Peyer's patch (tissue), 4 donors: ENCODE measurements around the gene GULP1.

Experiments
- CTCF ChIP-seq, 6 experiments: fragments of 450-650 bp in 4 of 6; fragments of 200-600 bp in 2 of 6; sonication (generic) in 1 of 6; IDR thresholded peaks; one replicate each; pipeline ENCODE4 v1.5.1; 2017 to 2019; ENCODE audit warnings: antibody characterized with exemption in 6 of 6, mild to moderate bottlenecking in 3 of 6, moderate library complexity in 1 of 6
- POLR2A ChIP-seq, 2 donors: fragments of 450-650 bp; IDR thresholded peaks; one replicate each; pipeline ENCODE4 v1.5.1; 2017; ENCODE audit warnings: antibody characterized with exemption in 2 of 2, mild to moderate bottlenecking in 2 of 2, moderate library complexity in 2 of 2

GRCh38 chr2:188439986-188440385 is 148.3 kb downstream of the GULP1 start:
- TF ChIP-seq CTCF (IDR thresholded peaks at IDR 0.05), result no peak
- no peak for TF ChIP-seq POLR2A (IDR thresholded peaks at IDR 0.05)
